Smooth muscle cell (in vitro differentiated cells): ENCODE data around the gene LRMDA. TPM values are rescaled to one million over a fixed set of nuclear protein-coding genes. Genes with fewer than 3 reads are reported as not detected.
A peak's percentile ranks its signal among the peaks of the same experiment; 100 is the strongest.

Experiments
- DNase-seq: peaks from one replicate; lab custom pipeline; 2025; ENCODE audit not compliant: unreplicated experiment; lab: John Stamatoyannopoulos, UW
- H2AFZ ChIP-seq: fragments of 200-600 bp; sonication (generic); 2 replicates; pipeline ENCODE4 v1.6.0; 2016; ENCODE audit warnings: antibody characterized with exemption, low read depth, mild to moderate bottlenecking
- H3F3A ChIP-seq: fragments of 200-600 bp; sonication (generic); 2 replicates; pipeline ENCODE4 v1.6.0; 2017; ENCODE audit warnings: antibody characterized with exemption, low read depth
- H3K27ac ChIP-seq: fragments of 200-600 bp; sonication (generic); 2 replicates; pipeline ENCODE4 v1.5.1; 2016; ENCODE audit warnings: low read depth, mild to moderate bottlenecking
- H3K27me3 ChIP-seq: fragments of 200-600 bp; sonication (generic); 2 replicates; pipeline ENCODE4 v1.6.1; 2016; ENCODE audit warnings: low read depth, mild to moderate bottlenecking
- H3K36me3 ChIP-seq: fragments of 200-600 bp; sonication (generic); 2 replicates; pipeline ENCODE4 v1.5.1; 2016; ENCODE audit warnings: low read depth
- H3K4me1 ChIP-seq: fragments of 200-600 bp; sonication (generic); 2 replicates; pipeline ENCODE4 v1.5.1; 2016; ENCODE audit warnings: low read depth
- H3K4me2 ChIP-seq: fragments of 200-600 bp; sonication (generic); 2 replicates; pipeline ENCODE4 v1.6.0; 2016; ENCODE audit warnings: mild to moderate bottlenecking
- H3K4me3 ChIP-seq: fragments of 200-600 bp; sonication (generic); 2 replicates; pipeline ENCODE4 v1.5.1; 2016; ENCODE audit warnings: mild to moderate bottlenecking
- H3K79me2 ChIP-seq: fragments of 200-600 bp; sonication (generic); 2 replicates; pipeline ENCODE4 v1.6.0; 2016; ENCODE audit warnings: low read depth, mild to moderate bottlenecking
- H3K9ac ChIP-seq: fragments of 200-600 bp; sonication (generic); 2 replicates; pipeline ENCODE4 v1.6.0; 2016; ENCODE audit warnings: low read depth
- H3K9me3 ChIP-seq: fragments of 200-600 bp; sonication (generic); replicated peaks from 2 replicates; pipeline ENCODE4 v1.5.1; 2016; ENCODE audit warnings: low read depth
- H4K20me1 ChIP-seq: fragments of 200-600 bp; sonication (generic); 2 replicates; pipeline ENCODE4 v1.6.0; 2016; ENCODE audit warnings: low read depth
- CTCF ChIP-seq: fragments of 200-600 bp; sonication (generic); IDR thresholded peaks from 2 replicates; pipeline ENCODE4 v1.5.1; 2017; ENCODE audit warnings: borderline replicate concordance, mild to moderate bottlenecking, antibody characterized with exemption; ENCODE audit not compliant: insufficient read depth, poor library complexity, severe bottlenecking
- WGBS: methylation state at CpG from one replicate; pipeline ENCODE4 v1.1.7; 2016; ENCODE audit warnings: low lambda C conversion rate; 5-methylcytosine and 5-hydroxymethylcytosine counted together
- polyA plus RNA-seq: library from polyadenylated mRNA; unstranded; fragments of >200 nt; fragmentation: Nextera tagmentation; extraction: Ambion mirVana; gene quantifications from 2 replicates; pipeline ENCODE4 v1.2.1, GENCODE V29; 2016
- total RNA-seq: library from RNA; depleted of rRNA; stranded (reverse); fragments of >200 nt; gene quantifications from 2 replicates; pipeline ENCODE4 v1.2.3, GENCODE V29; 2014

LRMDA gene
- total and polyA plus RNA-seq, 2 experiments from 2014 or later: 1.5 to 1.6 TPM

DNA sequence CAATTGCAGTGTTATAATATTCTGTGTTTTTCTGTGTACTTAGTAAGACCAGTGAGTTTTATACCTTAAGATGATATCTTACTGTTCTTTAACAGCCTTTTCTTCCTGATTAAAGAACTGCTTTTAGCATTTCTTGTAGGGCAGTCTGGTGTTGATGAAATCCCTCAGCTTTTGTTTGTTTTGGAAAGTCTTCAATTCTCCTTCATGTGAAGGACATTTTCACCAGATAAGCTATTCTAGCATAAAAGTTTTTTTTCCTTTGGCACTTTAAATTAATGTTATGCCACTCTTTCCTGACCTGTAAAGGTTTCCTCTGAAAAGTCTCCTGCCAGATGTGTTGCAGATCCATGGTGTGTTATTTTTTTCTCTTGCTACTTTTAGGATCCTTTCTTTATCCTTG, 1059.8 kb downstream of the LRMDA start:
- H3K9me3 ChIP-seq: no peaks in the 10 kb centered on the region
- peak overlapping the region; percentile 43 for H3K4me2 ChIP-seq
- peak overlapping the region; percentile 74 for H3K9ac ChIP-seq

DNA sequence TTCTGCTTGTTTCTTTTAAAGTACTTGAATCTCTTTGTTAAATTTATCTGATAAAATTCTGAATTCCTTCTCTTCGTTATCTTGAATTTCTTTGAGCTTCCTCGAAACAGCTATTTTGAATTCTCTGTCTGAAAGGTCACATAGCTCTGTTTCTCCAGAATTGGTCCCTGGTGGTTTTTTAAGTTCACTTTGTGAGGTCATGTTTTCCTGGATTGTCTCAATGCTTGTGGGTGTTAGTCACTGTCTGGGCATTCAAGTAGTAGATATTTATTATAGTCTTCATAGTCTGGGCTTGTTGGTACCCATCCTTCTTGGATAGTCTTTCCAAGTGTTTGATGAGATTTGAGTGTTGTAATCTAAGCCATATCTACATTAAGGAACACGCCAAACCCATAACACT, 1060.6 kb downstream of the LRMDA start:
- no peak for DNase-seq
- no peaks in the 10 kb centered on the region for H3F3A ChIP-seq
- no peaks in the 10 kb centered on the region for H3K9me3 ChIP-seq
- H4K20me1 ChIP-seq: no peaks in the 10 kb centered on the region
- H3K4me1 ChIP-seq: no peaks in the 10 kb centered on the region
- peak overlapping the region; percentile 43 for H3K4me2 ChIP-seq
- no peak overlapping the region for H3K4me3 ChIP-seq
- H3K27ac ChIP-seq: peak overlapping the region; percentile 97
- no peak overlapping the region for H2AFZ ChIP-seq
- WGBS: 5% methylated on average over 3 of the region's 3 CpGs
- H3K79me2 ChIP-seq: peaks cover 2% of the 10 kb centered on the region
- no peaks in the 10 kb centered on the region for H3K27me3 ChIP-seq
- no peak for TF ChIP-seq CTCF
- no peaks in the 10 kb centered on the region for H3K36me3 ChIP-seq
- H3K9ac ChIP-seq: peak overlapping the region; percentile 77

More for the DNA sequence above, 1059.8 kb downstream of the LRMDA start:
- Histone ChIP-seq H3K4me1 (no peaks in the 10 kb centered on the region), H3K27ac (peak overlapping the region; percentile 97), H3K36me3 (no peaks in the 10 kb centered on the region), H4K20me1 (no peaks in the 10 kb centered on the region), H3K4me3 (no peak overlapping the region), H2AFZ (no peak overlapping the region), H3F3A (no peaks in the 10 kb centered on the region), H3K79me2 (peaks cover 2% of the 10 kb centered on the region), H3K27me3 (no peaks in the 10 kb centered on the region)
- TF ChIP-seq CTCF: no peak
- no peak for DNase-seq

GRCh38 chr10:76492678-76493472, 1061.5 kb downstream of the LRMDA start:
- Histone ChIP-seq H4K20me1 (no peaks in the 10 kb centered on the region), H3K9me3 (no peaks in the 10 kb centered on the region), H3K9ac (peak overlapping the region; percentile 77), H2AFZ (no peak overlapping the region), H3K4me1 (no peaks in the 10 kb centered on the region), H3K27me3 (no peaks in the 10 kb centered on the region), H3K79me2 (peaks cover 2% of the 10 kb centered on the region), H3K4me3 (no peak overlapping the region), H3F3A (no peaks in the 10 kb centered on the region), H3K36me3 (no peaks in the 10 kb centered on the region), H3K27ac (peak overlapping the region; percentile 97), H3K4me2 (no peak overlapping the region)
- TF ChIP-seq CTCF: no peak
- WGBS: 91% methylated on average over 5 of the region's 5 CpGs
- no peak for DNase-seq

DNA sequence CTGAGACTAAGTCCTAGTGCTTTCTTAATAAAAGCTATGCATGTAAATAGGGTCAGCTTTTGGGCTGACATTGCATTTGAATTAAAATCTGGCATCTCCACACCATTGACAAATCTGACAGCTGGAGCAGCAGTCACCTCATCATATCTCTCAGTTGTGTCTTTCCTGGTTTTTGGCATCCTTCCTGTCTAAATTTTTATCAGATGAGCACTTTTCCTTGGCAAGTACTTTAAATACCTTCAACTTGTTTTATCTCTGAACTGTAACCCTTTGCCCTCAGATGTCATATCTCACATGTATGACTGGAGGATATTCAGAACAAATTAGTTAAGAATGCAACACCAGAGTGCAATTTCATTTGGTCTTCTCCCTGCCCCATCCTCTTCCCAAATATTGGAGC, 1066.2 kb downstream of the LRMDA start:
- Histone ChIP-seq H3K9me3 (no peaks in the 10 kb centered on the region), H3K27me3 (no peaks in the 10 kb centered on the region), H4K20me1 (no peaks in the 10 kb centered on the region), H3F3A (no peaks in the 10 kb centered on the region), H3K27ac (no peak overlapping the region), H3K4me2 (no peak overlapping the region), H2AFZ (no peak overlapping the region), H3K9ac (no peak overlapping the region), H3K36me3 (no peaks in the 10 kb centered on the region), H3K4me1 (no peaks in the 10 kb centered on the region), H3K4me3 (no peak overlapping the region), H3K79me2 (peaks cover 2% of the 10 kb centered on the region)
- TF ChIP-seq CTCF: no peak
- no peak for DNase-seq
